HTR-8/SVneo (cell line): ENCODE data around the gene CCNY.

Experiments used
- DNase-seq: peaks from one replicate; pipeline ENCODE4 v3.0.0; 2011; ENCODE audit warnings: low spot score, mixed read lengths; ENCODE audit not compliant: insufficient read length
- FAIRE-seq: peaks from 2 replicates; lab custom pipeline; 2011; peaks lifted over from hg19 to GRCh38; lab: Jason Lieb, UNC

CCNY gene

GRCh38 chr10:35540296-35541164, 204.2 kb downstream of the CCNY start:
- FAIRE-seq (no peak), DNase-seq (no peak)

- FAIRE-seq, result no peak
Measured at GRCh38 chr10:35541720-35542119, 205.4 kb downstream of the CCNY start.

GRCh38 chr10:35542303-35542702, 206.0 kb downstream of the CCNY start:
- FAIRE-seq, result no peak
- no peak for DNase-seq

More at GRCh38 chr10:35541720-35542119, 205.4 kb downstream of the CCNY start:
- DNase-seq, result no peak

GRCh38 chr10:35545079-35545657, 208.9 kb downstream of the CCNY start:
- DNase-seq (no peak), FAIRE-seq (no peak)

GRCh38 chr10:35545878-35546590, 209.7 kb downstream of the CCNY start:
- FAIRE-seq, result no peak
- no peak for DNase-seq

- FAIRE-seq (no peak), DNase-seq (peak; percentile 39)
Measured at GRCh38 chr10:35546824-35547225, 210.5 kb downstream of the CCNY start.

- FAIRE-seq (peak; percentile 57), DNase-seq (no peak)
Measured at GRCh38 chr10:35552650-35553342, 216.5 kb downstream of the CCNY start.

- DNase-seq (no peak), FAIRE-seq (no peak)
Measured at GRCh38 chr10:35554036-35554435, 217.7 kb downstream of the CCNY start.

- FAIRE-seq (no peak), DNase-seq (no peak)
Measured at GRCh38 chr10:35554461-35555056, 218.2 kb downstream of the CCNY start.

- FAIRE-seq, result no peak
- DNase-seq, result peak; percentile 18
Measured at GRCh38 chr10:35555962-35556930, 219.9 kb downstream of the CCNY start.

GRCh38 chr10:35558276-35558675, 222.0 kb downstream of the CCNY start:
- FAIRE-seq, result no peak
- no peak for DNase-seq

- FAIRE-seq (peak; percentile 63), DNase-seq (no peak)
Measured at GRCh38 chr10:35559416-35559815, 223.1 kb downstream of the CCNY start.

GRCh38 chr10:35561715-35562114, 225.4 kb downstream of the CCNY start:
- FAIRE-seq (no peak), DNase-seq (no peak)

GRCh38 chr10:35562427-35562826, 226.1 kb downstream of the CCNY start:
- FAIRE-seq (no peak), DNase-seq (no peak)

GRCh38 chr10:35563261-35563891, 227.1 kb downstream of the CCNY start:
- FAIRE-seq (peak; percentile 80), DNase-seq (peak; percentile 86)

- peak; percentile 4 for FAIRE-seq
Measured at GRCh38 chr10:35564341-35564968, 228.1 kb downstream of the CCNY start.

GRCh38 chr10:35565602-35566081, 229.3 kb downstream of the CCNY start:
- DNase-seq (no peak), FAIRE-seq (no peak)

More at GRCh38 chr10:35564341-35564968, 228.1 kb downstream of the CCNY start:
- DNase-seq, result no peak

- DNase-seq, result no peak
- peak; percentile 33 for FAIRE-seq
Measured at GRCh38 chr10:35567951-35568350, 231.6 kb downstream of the CCNY start.
